ENCODE results near the gene CYP17A1. TPM values are rescaled to one million over a fixed set of nuclear protein-coding genes. Genes with fewer than 3 reads are reported as not detected.

The CYP17A1 gene
- total and polyA plus RNA-seq, 10 of the 15 experiments (the other 5 are each of a cell fraction or from before 2014, with no cell fraction given), result 2.1 TPM; not detected in 9

GRCh38 chr10:102814453-102814871 lies 22.8 kb downstream of the CYP17A1 start:
- Histone ChIP-seq H3K9me3 (replicated peaks; ENCODE audit: control insufficient read depth, insufficient read depth, low read length) (no peaks in the 10 kb centered on the region), H3K27me3 (replicated peaks in 1 of 2; ENCODE audit: control insufficient read depth in 2 of 2, insufficient read depth in 2 of 2, low read length in 1 of 2) (no peaks in the 10 kb centered on the region), H4K20me1 (ENCODE audit: control insufficient read depth, insufficient read depth) (no peaks in the 10 kb centered on the region), H3K4me3 (no peak overlapping the region), H3K4me1 (ENCODE audit: control insufficient read depth, insufficient read depth, low read length) (peaks cover 3% of the 10 kb centered on the region), H2AFZ (ENCODE audit: control insufficient read depth, low read depth, low read length) (no peak overlapping the region), H3K27ac (ENCODE audit: control insufficient read depth, insufficient read depth) (no peak overlapping the region), H3K36me3 (ENCODE audit: control insufficient read depth in 2 of 2, insufficient read depth in 2 of 2, low read length in 1 of 2) (peaks cover 17 to 22% of the 10 kb centered on the region in 2 experiments), H3K4me2 (ENCODE audit: control insufficient read depth, insufficient read depth) (no peak overlapping the region), H3K79me2 (ENCODE audit: control insufficient read depth, insufficient read depth, low read length) (no peaks in the 10 kb centered on the region), H3K9ac (ENCODE audit: control insufficient read depth, insufficient read depth, low read length) (no peak overlapping the region)
- DNase-seq (ENCODE audit: low read depth, low spot score), result no peak
- RAD21 ChIA-PET (ENCODE audit: unreplicated experiment), result no interaction called here
- POLR2A ChIA-PET, result no interaction called here
- no peak for ATAC-seq
- SMC1A ChIA-PET (ENCODE audit: uncharacterized antibody, unreplicated experiment), result no interaction called here
- no peak for FAIRE-seq
- TF ChIP-seq RCOR1 (conservative IDR thresholded peaks at IDR 0.05; ENCODE audit: low read depth, low read length) (no peak), BHLHE40 (IDR thresholded peaks at IDR 0.05; ENCODE audit: borderline replicate concordance in 1 of 2, low read depth in 2 of 2, low read length in 1 of 2) (no peak), TCF7 (IDR thresholded peaks at IDR 0.05; ENCODE audit: borderline replicate concordance) (no peak), ZNF622 (IDR thresholded peaks at IDR 0.05) (no peak), ZNF24 (IDR thresholded peaks at IDR 0.05) (no peak), ZBTB40 (IDR thresholded peaks at IDR 0.05; ENCODE audit: borderline replicate concordance) (no peak), CHD4 (IDR thresholded peaks at IDR 0.05) (no peak), SRF (IDR thresholded peaks at IDR 0.05; ENCODE audit: low read depth in 2 of 2, low read length in 2 of 2) (no peak), MAX (IDR thresholded peaks at IDR 0.05; ENCODE audit: low read depth, low read length) (no peak)
- BruUV-seq (replicated peaks), result no TSS peak
- CTCF ChIA-PET, result no interaction called here
- in situ Hi-C loops (cut with MboI) (no loop called here), intact Hi-C loops (cut with micrococcal nuclease; ENCODE audit: unreplicated experiment) (no loop called here)
- 76% methylated on average over 8 of the region's 8 CpGs for WGBS (ENCODE audit: insufficient coverage, insufficient replicate concordance, low lambda C conversion rate, missing lambda C conversion rate)

Data from GM12878 (cell line).